Measurements from ENCODE around the gene GDPD4.

DNA sequence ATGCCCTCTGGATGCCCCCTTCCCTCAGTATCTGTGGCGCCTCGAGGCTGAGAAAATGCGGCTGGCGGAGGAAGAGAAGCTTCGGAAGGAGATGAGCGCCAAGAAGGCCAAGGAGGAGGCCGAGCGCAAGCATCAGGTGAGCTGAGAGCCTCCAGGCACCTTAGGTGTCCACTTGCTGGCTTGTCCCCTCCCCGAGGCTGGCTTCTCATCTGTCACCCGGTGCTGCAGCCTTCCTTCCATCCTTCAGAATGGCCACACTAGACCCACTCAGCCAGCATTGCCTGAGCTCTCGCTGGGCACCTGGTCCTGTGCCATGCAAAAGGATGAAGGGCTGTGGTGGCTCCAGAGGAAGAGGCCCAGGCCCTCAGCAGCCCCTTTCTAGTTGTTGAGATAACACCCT is 121.1 kb downstream of the GDPD4 start:
- TF ChIP-seq POLR2A (IDR thresholded peaks at IDR 0.05) (no peak), POLR2AphosphoS5 (IDR thresholded peaks at IDR 0.05) (no peak), EP300 (IDR thresholded peaks at IDR 0.05) (no peak)
- TF ChIP-seq, protein P1, sequence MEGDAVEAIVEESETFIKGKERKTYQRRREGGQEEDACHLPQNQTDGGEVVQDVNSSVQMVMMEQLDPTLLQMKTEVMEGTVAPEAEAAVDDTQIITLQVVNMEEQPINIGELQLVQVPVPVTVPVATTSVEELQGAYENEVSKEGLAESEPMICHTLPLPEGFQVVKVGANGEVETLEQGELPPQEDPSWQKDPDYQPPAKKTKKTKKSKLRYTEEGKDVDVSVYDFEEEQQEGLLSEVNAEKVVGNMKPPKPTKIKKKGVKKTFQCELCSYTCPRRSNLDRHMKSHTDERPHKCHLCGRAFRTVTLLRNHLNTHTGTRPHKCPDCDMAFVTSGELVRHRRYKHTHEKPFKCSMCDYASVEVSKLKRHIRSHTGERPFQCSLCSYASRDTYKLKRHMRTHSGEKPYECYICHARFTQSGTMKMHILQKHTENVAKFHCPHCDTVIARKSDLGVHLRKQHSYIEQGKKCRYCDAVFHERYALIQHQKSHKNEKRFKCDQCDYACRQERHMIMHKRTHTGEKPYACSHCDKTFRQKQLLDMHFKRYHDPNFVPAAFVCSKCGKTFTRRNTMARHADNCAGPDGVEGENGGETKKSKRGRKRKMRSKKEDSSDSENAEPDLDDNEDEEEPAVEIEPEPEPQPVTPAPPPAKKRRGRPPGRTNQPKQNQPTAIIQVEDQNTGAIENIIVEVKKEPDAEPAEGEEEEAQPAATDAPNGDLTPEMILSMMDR (IDR thresholded peaks at IDR 0.05), result no peak

Data from upper lobe of left lung (tissue), 4 donors.